Astrocyte of the spinal cord (primary cell): ENCODE data around the gene WDR27.

Source experiments
- DNase-seq: peaks from one replicate; pipeline ENCODE4 v3.0.0; 2011; ENCODE audit warnings: low read depth, low spot score
- H3K4me3 ChIP-seq: 2 replicates; pipeline ENCODE4 v1.5.1; 2011; ENCODE audit warnings: low read depth, mild to moderate bottlenecking, low read length, moderate library complexity
- CTCF ChIP-seq: IDR thresholded peaks from 2 replicates; pipeline ENCODE4 v1.5.1; 2012; ENCODE audit warnings: low read depth, mild to moderate bottlenecking, low read length, inconsistent platforms
- in situ Hi-C: cut with HindIII; loops from 2 replicates; pipeline ENCODE4 v1.10.0; 2017; ENCODE audit warnings: low sequenced_read_pairs

The WDR27 gene

GRCh38 chr6:169491482-169491881 is 210.3 kb downstream of the WDR27 start:
- in situ Hi-C loops, result no loop called here
- TF ChIP-seq CTCF, result no peak
- no peak overlapping the region for H3K4me3 ChIP-seq
- no peak for DNase-seq

DNA sequence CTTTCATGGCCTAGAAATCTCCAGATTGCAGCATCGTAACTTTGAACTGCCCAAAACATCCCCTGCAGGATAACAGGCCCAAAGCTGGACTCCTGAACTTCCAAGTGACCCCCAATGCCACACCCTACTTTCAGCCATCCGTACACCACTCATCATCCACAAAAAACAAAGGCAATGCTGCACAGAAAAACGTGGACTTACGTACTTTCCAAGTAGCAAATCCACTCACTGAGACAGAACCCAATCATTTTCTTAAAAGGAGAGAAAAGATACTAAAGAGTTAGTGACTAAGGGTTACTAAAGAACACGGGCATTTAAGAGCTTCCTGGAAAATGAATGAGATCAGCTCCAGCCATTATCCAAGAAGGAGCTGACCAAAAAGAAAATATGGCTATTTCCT is 211.0 kb downstream of the WDR27 start:
- H3K4me3 ChIP-seq, result no peak overlapping the region
- no peak for TF ChIP-seq CTCF
- peak; percentile 55 for DNase-seq
- in situ Hi-C loops, result no loop called here

GRCh38 chr6:169490246-169490641 is 211.6 kb downstream of the WDR27 start:
- in situ Hi-C loops, result no loop called here
- DNase-seq, result no peak
- H3K4me3 ChIP-seq, result no peak overlapping the region
- no peak for TF ChIP-seq CTCF

DNA sequence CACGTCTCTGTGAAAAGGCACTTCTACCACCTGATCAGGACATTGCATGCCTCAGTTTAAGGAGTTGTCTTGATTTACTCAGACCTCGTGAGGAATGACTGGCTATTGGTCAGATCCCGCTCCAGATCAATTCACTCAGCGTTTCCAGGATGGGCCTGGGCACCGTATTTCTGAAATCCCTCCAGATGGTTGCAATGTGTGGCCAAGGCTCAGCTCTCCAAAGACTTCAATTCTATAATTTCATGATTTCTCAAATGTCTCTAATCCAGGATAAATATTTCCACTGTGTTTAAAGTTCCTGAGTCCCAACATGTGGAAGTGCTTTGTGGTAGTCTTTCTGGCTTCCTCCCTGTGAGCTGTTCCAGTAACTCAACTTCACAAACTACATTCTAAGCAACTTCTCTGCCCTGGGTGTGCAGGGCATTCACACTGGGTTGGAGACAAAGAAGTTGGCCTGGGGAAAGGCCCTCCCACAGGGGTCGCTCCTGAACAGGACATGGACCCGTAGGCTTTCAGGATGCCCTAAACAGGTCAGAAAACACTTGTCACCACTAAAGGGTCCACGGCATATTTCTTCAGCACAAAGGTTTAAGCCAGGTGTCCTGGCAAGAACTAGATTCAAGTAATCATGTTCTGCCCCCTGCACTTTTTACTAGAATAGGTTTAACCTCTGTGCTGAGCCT is 212.1 kb downstream of the WDR27 start:
- no peak overlapping the region for H3K4me3 ChIP-seq
- in situ Hi-C loops, result no loop called here
- no peak for DNase-seq
- no peak for TF ChIP-seq CTCF

- in situ Hi-C loops, result no loop called here
- DNase-seq, result peak; percentile 24
- TF ChIP-seq CTCF, result peak; percentile 30
- no peak overlapping the region for H3K4me3 ChIP-seq
These were observed 214.0 kb downstream of the WDR27 start for GRCh38 chr6:169487579-169488436.

DNA sequence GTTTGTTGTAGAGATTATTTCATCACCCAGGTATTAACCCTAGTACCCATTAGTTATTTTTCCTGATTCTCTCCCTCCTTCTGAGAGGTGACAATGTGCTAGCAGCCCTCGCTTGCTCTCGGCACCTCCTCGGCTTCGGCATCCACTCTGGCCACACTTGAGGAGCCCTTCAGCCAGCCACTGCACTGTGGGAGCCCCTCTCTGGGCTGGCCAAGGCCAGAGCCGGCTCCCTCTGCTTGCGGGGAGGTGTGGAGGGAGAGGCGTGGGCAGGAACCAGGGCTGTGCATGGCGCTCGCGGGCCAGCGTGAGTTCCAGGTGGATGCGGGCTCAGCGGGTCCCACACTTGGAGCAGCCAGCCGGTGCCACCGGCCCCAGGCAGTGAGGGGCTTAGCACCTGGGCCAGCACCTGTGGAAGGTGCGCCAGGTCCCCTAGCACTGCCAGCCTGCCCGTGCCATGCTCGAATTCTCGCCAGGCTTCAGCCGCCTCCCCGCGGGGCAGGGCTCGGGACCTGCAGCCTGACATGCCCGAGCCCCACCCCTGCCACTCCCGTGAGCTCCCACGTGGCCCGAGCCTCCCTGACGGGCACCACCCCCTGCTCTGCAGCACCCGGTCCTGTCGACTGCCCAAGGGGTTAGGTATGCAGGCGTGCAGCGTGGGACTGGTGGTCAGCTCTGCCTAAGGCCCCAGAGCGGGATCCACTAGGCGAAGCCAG is 221.9 kb downstream of the WDR27 start:
- DNase-seq, result no peak
- no peak for TF ChIP-seq CTCF
- in situ Hi-C loops, result no loop called here
- H3K4me3 ChIP-seq, result no peak overlapping the region
